Stimulated activated CD8-positive, alpha-beta memory T cell treated with anti-CD3 and anti-CD28 coated beads, Interleukin-15, amount 100 ng/mL, for 48 hours (primary cell): ENCODE data around the gene ALOX5.
"Not testable (repeated sequence)": the region's sequence is repeated elsewhere in the genome, so short reads cannot be mapped to it uniquely, and the experiment has no call there.

Source experiments
- DNase-seq, 2 donors: peaks; one replicate each; pipeline ENCODE4 v3.0.0-alpha.2; 2020; ENCODE audit warnings: low read depth in 2 of 2

ALOX5 gene

DNA sequence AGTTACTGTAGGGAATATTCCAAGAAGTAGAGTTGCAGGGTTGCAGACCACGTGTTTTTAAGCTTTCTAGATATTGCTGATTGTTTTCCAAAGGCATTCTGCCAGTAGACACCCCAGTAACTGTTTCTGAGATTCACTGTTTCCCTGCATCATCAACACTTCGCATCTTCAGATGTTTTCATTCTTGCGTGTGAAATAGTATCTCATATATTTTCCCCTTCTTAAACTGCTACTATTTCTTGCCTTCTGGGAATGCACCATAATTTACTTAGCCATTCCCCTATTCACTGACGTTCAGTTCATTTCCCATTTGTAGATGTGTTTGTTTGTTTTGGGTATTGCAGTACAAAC, 30.7 kb downstream of the ALOX5 start:
- DNase-seq: no peak

DNA sequence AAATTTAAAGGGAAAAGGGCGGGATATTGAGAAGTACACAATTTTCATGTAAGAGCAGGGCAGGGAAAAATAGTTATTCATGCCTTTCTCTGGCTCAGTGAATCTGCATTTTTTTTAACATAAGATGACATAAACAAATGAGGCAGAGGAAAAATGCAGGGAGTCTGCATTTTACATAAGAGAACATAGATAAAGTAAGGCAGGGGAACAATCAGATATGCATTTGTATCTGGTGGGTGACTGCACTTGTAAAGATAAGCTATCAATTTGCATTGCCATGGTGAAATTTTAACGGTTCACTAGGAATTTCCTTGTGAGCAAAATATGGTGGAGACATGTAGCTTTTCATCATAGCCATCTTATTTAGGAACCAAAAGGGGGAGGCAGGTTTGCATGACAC, 33.5 kb downstream of the ALOX5 start:
- no peak for DNase-seq

DNA sequence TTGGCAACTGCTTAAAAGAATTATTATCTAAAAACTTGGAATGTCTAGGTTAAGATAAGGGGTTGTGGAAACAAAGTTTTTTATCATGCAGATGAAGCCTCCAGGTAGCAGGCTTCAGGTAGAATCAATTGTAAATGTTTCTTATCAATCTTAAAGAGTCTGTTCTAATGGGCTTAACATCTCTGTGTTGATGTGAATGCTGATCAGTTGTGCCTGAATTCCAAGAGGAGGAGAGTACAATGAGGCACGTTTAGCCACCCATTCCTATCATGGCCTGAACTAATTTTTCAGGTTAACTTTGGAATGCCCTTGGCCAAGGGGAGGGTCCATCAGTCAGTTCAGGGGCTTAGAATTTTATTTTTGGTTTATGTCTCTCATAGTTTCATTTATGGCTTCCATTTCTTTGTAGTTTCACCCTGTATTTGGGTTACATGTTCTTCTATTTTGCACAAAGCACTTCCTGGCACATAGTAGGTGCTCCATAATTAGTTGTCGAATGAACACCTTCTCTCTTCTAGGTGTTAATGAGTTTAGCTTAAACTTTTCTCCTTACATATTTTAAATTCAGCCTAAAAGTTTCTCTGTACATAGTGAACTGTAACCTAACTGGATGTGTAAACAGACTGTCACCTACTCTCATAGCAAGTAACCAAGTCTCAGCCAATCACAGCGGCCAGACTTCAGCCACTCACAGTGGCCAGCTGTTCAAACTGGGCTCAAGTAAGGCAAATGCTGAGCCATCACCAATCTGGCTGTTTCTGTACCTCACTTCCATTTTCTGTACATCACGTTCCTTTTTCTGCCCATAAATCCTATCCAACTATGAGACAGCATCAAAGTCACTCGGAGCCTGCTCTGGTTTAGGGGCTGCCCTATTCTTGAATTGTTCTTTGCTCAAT, 34.7 kb downstream of the ALOX5 start:
- DNase-seq: no peak

DNA sequence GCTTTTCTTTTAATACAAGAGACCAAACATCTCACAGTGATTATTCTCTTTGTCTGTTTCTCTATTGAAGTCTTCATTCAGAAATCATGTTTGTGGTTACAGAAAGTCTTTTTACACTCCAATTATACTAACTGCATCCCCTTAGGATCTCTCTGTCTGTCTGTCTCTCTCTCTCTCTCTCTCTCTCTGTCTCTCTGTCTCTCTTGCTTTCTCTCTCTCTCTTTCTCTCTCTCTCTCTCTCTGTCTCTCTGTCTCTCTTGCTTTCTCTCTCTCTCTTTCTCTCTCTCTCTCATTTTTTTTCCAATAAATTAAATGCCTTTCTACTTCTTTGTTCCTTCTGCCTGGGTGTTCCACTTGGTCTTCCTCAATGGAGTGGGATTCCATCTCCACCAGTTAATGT, 35.3 kb downstream of the ALOX5 start:
- not testable (repeated sequence) for DNase-seq

DNA sequence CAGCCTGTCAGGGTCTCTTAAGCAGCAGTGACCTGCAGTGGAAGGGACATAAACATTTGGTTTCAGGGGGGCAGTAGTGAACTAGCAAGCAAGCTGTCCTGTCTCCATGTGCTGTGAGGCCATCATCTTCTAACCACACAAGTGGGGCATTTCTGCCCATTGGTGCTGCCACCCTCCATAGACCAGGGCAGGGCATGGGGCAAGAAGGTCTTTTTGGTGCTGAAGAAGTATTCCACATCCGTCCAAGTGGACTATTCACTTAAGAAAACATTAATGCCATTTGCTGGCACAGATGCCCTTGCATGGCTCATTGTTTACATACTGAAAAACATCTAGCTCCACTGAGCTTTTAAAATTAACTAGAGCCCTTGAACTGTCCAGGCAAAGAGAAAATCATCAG, 35.8 kb downstream of the ALOX5 start:
- no peak for DNase-seq

DNA sequence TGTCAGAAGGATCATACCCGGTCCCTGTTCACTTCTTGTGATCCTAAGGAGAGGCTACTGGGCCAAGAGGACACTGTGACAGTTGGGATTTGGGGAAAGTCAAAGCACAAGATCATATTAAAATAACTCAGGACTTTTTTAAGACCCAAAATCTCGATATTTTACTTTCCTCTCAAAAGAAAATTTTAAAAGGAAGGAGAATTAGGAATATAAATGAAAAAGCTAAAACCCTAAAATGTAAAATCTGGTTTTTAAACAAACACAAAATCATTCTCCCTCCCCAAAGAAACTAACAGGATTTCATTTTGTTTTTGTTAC, 36.4 kb downstream of the ALOX5 start:
- DNase-seq: no peak

DNA sequence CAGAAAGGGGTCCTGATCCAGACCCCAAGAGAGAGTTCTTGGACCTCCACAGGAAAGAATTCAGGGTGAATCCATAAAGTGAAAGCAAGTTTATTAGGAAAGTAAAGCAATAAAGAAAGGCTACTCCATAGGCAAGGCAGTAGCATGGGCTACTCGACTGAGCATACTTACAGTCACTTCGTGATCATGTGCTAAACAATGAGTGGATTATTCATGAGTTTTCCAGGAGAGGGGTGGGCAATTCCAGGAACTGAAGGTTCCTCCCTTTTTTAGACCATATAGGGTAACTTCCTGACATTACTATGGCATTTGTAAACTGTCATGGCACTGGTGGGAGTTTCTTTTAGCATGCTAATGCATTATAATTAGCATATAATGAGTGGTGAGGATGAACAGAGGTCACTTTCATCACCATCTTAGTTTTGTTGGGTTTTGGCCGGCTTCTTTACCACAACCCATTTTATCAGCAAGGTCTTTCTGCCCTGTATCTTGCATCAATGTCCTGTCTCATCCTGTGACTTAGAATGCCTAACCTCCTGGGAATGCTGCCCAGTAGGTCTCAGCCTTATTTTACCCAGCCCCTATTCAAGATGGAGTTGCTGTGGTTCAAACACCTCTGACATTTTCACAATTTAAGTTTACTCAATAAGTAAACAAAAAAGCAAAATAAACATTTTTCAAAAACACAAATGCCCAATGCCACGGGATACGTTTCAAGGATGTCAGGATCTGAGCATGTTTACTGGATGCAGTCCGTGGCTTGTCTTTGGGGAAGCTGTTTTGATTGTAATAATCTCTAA, 37.0 kb downstream of the ALOX5 start:
- no peak for DNase-seq

DNA sequence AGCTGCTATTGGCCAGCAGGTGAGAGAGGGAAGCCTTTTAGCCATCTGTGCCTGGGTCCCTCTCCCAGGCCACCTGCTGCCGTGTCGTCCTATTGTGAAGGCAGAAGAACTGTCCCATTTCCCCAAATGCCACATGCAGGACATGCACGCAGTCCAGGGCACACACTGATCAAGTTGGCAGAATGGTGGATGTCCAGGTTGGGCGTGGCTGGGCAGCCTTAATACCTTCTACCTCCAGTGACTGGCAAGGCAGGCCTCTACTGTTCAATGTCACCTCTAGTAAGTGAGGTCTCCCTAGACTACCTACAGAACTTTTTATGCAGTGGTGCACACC, 37.6 kb downstream of the ALOX5 start:
- DNase-seq: no peak

DNA sequence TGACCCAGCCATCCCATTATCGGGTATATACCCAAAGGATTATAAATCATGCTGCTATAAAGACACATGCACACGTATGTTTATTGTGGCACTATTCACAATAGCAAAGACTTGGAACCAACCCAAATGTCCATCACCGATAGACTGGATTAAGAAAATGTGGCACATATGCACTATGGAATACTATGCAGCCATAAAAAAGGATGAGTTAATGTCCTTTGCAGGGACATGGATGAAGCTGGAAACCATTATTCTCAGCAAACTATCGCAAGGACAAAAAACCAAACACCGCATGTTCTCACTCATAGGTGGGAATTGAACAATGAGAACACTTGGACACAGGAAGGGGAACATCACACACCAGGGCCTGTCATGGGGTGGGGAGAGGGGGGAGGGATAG, 41.0 kb downstream of the ALOX5 start:
- DNase-seq: not testable (repeated sequence)

DNA sequence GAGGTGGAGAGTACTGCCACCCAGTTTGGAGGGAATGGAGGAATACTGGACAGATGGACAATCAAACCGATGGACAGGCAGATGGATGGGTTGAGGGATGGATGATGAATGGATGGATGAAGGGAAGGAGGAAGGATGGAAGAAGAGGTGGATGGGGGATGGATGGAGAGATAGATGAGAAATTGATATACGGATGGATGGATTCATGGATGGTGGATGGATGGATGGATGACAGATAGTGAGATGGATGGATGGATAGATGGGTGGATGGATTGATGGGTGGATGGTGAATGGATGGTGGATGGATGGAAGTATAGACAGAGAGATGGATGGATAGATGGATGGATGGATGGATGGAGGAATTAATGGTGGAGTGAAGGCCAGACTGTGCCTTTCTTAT, 42.6 kb downstream of the ALOX5 start:
- no peak for DNase-seq

DNA sequence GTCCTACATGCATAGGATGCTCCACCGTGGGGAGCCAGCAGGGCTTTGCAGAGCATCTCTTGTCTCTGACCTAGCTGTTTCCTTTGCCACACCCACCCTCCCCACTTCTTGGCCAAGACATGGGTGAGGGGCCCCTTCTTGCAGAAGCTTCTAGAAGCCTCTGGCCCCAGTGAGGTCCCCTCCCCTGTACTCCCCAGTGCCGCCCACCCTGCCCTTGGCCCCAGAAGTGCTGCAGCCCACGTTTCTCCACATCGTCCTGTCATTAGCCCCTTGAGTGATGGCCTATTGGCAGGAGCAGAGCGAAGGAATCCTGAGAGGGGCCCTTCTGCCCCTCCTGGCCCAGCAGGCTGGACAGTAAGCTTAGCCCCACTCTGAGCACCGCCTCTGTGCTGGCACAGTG, 43.7 kb downstream of the ALOX5 start:
- no peak for DNase-seq

DNA sequence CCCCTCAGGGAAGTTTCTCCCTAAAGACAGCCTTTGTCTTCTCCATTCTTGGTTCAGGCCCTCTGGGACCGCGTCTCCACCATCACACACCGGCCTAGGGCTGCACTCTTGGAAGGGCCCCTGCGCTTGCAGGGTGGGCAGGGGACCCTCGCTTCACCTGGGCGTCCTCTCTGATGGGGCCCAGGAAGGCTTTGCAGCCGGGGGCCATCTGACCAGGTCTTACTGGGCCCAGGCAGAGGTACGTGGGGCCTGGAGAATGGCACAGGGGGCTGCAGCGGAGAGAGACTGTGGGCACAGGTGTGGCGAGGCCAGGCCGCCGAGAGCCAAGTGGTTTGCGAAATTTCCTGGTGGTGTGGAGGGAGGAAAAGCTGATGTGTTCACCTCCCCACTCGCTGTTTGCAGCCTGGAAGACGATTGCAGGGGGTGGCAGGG, 44.4 kb downstream of the ALOX5 start:
- no peak for DNase-seq

DNA sequence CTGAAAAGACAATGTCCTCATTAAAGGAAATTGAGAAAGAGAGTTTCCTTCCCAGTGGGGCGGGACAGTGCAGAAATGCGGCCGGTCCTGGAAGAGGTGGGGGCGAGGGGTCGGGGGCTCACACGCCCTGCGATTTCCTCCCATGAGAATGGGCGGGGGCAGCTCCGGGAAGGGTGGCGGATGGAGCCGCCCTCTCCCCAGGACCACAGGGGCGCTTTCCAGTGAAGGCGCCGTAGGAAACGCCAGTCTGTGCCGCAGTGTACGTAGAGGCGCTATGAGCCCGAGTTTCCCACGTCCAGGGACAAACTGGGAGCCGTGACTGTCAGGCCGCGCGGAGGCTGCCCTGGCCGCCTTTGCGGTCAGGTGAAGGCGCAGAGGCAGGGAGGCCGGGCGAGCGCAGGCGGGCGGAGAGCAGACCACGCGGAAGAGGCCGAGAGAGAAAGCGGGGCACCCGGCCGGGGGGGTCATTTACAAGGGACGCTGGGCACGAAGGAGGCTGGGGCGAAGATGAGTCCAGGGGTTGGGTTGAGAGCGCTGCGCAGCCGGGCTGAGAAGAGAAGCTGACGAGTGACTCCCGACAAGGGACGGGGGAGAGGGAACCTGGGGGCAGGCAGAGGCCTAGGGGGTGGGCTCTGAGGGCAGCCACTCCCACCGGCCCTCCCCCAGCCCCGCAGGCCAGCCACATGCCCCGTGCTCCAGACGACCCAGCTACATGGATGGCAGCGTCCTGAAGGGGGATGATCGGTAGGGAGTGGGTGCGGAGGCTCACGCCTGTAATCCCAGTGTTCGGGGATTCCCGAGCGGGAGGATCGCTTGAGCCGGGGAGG, 45.0 kb downstream of the ALOX5 start:
- DNase-seq: peak; percentile 32 to 55

DNA sequence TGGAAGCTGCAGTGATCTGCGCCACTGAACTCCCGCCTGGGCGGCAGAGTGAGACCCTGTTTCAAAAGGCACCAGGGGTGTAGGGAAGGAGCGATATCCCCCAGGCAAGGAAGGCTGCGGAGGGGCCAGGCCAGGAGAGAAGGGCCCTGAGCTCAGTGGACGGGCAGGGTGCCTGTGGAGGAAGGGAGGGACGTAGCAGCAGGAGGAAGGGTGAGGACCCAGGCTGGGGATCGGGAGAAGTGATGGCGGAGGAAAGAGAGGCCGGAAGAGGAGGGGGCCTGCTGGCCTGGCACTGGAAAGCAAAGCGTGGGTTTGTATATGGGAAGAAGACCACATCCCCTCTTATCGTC, 45.6 kb downstream of the ALOX5 start:
- no peak for DNase-seq

DNA sequence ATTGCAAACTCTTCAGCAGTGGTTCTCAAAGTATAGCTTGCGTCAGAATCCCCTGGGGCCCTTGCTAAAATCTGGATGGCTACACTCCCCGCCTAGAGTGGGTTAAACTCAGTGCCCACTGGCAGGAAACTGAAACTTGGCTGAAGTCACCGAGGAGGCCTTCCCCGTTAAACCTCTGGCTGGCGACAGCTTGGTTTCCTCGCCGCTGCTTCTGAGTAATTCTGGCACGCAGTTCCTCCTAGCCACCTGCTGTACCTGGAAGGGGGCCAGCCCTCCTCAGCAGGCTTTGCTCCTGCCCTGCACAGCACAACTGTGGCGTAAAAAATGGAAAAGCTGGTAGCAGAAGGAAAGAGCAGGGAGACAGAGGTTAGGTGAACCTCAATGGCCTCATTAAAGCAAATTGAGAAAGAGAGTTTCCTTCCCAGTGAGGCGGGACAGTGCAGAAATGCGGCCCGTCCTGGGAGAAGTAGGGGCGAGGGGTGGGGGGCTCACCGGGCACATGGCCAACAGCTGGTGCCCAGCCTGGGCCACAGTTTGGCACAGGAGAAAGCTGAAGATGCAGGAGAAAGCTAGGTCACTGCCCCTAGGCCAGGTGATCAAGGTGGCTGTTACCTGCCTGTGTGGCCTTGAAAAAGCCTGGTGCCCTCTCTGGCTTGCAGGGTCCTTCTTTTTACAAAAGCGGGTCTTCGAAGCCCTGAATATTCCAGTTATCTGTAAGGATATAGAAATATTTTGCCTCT, 46.6 kb downstream of the ALOX5 start:
- DNase-seq: peak; percentile 49 to 53

DNA sequence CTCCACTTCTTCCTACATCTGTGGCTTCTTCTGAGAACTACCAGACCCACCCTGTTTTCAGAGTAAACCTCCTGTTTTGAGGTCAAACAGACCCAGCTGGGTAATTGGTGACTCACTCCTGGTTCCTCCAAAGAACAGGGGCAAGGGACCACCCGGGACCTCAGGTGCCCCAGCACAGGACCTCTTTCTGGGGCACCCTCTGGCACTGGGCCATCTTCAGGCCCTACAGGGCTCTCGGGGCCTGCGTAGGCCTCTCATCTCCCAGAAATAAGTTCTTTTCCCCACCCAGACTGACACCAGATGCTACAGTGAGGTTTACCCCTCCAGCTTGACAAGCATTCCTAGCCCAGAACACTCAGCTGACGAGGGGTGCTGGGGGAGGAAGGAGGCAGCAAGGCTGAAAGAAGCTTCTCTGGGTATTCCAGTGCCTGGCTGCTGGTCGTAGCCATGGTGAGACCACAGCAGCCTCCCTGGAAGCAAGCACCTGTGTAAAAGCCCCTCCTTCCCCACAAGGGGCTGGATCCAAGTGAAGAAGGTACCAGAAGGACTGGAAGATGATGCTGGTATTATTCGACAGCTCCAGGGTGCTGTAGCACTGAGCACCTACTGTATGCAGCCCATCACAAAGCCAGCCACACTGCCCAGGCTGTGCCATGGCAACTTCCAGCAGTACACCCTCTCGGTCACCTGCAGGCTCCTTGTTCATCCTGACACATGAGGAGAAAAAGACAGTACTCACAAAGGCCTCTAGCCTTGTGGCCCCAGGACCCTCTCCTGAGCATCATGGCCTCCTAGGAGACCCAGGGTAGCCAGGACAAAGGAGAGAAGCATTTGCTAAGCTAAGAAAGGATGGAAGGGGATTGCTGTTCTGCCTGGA, 47.4 kb downstream of the ALOX5 start:
- DNase-seq: peak; percentile 24 to 30

DNA sequence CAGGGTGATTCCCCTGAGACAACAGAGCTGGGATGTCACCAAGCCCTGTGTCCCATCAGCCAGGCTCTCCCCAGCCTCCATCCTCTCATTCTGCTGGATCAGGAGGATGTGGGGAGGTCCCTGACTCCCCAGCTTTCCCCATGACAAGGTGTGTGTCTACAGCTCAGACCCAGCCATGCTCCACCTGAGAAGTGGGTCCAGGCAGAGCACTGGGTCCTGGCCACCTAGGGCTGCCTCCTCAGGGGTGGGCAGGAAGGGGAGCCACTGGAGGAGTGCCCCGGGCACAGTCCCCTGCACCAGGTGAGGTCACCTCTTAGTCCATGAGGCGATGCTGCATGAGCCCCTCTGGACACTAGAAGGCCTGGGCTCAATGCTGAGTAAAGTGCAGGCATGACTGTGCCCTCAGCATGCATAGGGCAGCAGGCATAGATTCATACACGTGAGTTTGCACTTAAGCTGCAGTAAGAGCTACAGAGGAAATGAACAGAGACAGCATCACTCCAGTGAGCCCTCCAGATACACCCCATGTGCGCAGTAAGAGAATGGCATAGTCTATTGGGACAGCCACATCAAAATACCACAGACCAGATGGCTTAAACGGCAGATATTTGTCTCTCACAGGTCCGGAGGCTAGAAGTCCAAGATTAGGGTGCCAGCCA, 48.3 kb downstream of the ALOX5 start:
- no peak for DNase-seq

DNA sequence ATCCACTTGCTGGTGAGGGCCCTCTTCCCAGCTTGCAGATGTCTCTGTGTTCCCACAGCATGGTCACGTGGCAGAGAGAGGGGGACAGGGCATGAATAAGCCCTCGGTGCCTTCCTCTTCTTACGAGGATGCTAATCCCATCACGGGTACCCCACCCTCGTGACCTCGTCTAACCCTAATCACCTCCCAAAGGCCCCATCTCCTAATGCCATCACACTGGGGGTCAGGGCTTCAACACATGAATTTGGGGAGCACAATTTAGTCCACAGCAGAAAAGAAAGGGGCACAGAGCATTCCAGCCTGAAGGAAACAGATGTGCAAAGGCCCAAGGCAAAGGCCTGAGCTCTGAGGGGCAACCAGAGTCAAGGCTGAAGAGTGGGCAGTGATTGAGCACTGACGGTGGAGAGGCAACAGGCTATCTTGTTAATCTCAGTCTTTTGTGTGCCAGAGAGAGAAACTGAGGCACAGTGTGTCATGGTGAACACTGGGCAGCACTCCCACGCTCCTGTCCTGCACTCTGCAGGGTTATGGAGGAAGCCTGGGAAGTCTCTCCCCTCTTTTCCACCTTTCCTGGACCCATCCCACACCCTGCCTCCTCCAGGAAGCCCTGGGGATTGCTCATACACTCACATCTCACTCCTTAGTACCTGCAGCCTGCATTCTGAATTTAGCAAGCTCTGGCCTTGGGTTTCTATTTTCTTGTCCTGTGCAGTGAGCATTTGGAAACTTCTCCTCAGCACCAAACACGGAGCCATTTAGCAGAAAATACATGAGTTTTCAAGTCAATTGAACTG, 49.0 kb downstream of the ALOX5 start:
- no peak for DNase-seq

DNA sequence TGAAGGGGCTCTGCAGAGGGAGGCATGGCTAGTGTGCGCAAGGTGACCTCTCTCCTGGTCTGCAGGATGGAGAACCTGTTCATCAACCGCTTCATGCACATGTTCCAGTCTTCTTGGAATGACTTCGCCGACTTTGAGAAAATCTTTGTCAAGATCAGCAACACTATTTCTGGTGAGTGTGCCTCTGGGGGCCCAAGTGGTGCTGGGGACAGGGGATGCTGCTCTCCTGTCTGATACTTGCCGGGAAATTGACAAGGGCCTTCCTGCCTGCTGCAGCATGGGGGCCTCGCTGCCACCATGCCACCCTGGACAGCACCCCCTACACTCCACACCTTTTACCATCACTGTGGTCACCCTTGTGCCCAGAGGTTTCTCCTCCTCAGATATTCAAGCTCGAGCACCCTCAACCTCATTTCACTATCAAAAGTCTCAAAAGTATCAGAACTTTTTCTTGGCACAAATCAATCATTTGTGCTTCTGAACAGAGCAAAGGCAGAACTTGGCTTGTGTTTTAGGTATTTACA, 50.0 kb downstream of the ALOX5 start:
- no peak for DNase-seq
